ENCODE measurements around the gene GHITM. TPM values are rescaled to one million over a fixed set of nuclear protein-coding genes. Genes with fewer than 3 reads are reported as not detected.

Gene GHITM
- total RNA-seq, 4 donors from 2014 or later: 145 to 161 (median 154) TPM

DNA sequence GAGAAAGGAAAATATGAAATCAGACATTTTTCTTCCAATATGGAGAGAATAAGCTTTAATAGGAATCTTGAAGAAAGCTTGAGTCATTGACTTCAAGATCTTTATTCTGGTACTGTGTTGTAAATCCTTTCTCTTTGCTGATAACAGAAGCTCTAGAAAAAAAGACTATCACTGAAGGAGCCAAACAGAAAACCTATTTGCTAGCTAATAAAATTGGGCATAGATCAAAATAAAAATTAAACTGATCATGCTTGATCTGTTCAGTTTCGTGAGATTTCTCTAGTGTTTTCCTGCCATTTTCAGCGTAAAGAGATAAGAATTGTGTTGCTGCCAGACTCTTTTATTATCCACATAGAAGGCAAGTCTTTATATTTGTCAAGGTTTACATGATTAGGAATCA, 1.5 kb upstream of the GHITM start:
- intact Hi-C loops (cut with DNase I): no loop called here

DNA sequence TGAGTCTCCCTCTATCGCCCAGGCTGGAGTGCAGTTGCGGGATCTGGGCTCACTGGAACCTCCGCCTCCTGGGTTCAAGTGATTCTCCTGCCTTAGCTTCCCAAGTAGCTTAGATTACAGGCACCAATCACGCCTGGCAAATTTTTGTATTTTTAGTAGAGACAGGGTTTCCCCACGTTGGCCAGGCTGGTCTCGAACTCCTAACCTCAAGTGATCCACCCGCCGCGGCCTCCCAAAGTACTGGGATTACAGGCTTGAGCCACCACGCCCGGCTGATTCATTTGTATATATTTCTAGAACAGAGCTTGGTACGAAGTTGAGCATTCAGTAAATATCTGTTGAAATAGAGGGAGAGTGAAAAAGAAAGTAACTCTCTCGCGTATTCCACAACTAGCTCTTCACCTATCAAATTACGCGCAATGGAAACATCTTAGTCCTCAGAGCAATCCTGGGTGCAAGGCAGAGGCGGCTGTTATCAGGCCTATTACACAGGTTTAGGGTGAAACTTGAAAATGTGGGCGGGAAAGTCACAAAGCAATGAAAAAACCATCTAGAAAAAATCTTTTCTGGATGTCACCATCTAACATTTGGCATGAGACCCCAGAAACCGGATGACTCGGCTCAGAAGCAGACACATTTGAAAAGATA, 707 bp upstream of the GHITM start:
- intact Hi-C loops (cut with DNase I): no loop called here
- no peaks in the 10 kb centered on the region for H3K9me3 ChIP-seq
- peak overlapping the region; percentile 66 to 97 (median 94) for H3K27ac ChIP-seq (replicated peaks in 1 of 4)
- no peaks in the 10 kb centered on the region for H3K27me3 ChIP-seq
- H3K36me3 ChIP-seq: peaks cover 9 to 25% (median 17%) of the 10 kb centered on the region in 4 donors
- 73% methylated on average over 20 of the region's 20 CpGs for WGBS
- TF ChIP-seq EP300 (IDR thresholded peaks at IDR 0.05): no peak
- TF ChIP-seq POLR2A (IDR thresholded peaks at IDR 0.05; ENCODE audit: low read depth): no peak
- TF ChIP-seq, protein P1, sequence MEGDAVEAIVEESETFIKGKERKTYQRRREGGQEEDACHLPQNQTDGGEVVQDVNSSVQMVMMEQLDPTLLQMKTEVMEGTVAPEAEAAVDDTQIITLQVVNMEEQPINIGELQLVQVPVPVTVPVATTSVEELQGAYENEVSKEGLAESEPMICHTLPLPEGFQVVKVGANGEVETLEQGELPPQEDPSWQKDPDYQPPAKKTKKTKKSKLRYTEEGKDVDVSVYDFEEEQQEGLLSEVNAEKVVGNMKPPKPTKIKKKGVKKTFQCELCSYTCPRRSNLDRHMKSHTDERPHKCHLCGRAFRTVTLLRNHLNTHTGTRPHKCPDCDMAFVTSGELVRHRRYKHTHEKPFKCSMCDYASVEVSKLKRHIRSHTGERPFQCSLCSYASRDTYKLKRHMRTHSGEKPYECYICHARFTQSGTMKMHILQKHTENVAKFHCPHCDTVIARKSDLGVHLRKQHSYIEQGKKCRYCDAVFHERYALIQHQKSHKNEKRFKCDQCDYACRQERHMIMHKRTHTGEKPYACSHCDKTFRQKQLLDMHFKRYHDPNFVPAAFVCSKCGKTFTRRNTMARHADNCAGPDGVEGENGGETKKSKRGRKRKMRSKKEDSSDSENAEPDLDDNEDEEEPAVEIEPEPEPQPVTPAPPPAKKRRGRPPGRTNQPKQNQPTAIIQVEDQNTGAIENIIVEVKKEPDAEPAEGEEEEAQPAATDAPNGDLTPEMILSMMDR (IDR thresholded peaks at IDR 0.05): no peak
- no peak for TF ChIP-seq POLR2AphosphoS5 (IDR thresholded peaks at IDR 0.05)
- peak overlapping the region; percentile 81 to 100 (median 88) for H3K4me3 ChIP-seq
- DNase-seq (ENCODE audit: extremely low spot score): no peak
- H3K4me1 ChIP-seq: peaks cover 23 to 32% (median 23%) of the 10 kb centered on the region in 4 donors

More for the DNA sequence above, 1.5 kb upstream of the GHITM start:
- peaks cover 2 to 17% (median 9%) of the 10 kb centered on the region in 4 donors for H3K36me3 ChIP-seq
- TF ChIP-seq POLR2A (IDR thresholded peaks at IDR 0.05; ENCODE audit: low read depth) (no peak), EP300 (IDR thresholded peaks at IDR 0.05) (no peak), POLR2AphosphoS5 (IDR thresholded peaks at IDR 0.05) (no peak)
- TF ChIP-seq, protein P1 (IDR thresholded peaks at IDR 0.05): no peak
- no peaks in the 10 kb centered on the region for H3K27me3 ChIP-seq
- H3K9me3 ChIP-seq: no peaks in the 10 kb centered on the region
- H3K4me1 ChIP-seq: peaks cover 23 to 32% (median 23%) of the 10 kb centered on the region in 4 donors
- no peak for DNase-seq (ENCODE audit: extremely low spot score)
- H3K4me3 ChIP-seq: no peak overlapping the region
- H3K27ac ChIP-seq (replicated peaks in 1 of 4): no peak overlapping the region
- WGBS: 87% methylated on average over 2 of the region's 2 CpGs

DNA sequence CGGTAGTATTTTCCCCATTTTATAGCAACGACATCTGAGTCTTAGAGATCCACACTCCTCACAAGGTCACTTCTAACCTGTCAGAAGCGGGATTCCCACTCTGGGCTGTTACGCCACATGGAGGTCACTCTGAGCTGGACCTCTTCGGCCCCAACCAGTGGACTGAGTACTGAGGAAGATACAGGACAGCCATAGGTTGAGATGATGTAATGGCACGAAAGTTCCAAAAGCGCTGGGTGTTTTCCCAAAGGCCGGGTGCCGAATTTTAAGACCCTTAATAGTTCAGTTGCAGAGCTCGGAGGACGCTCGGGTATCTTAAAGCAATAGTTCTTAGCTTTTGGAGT, 699 bp downstream of the GHITM start:
- peak overlapping the region; percentile 94 to 97 (median 96) for H3K27ac ChIP-seq (replicated peaks in 1 of 4)
- intact Hi-C loops (cut with DNase I): no loop called here

DNA sequence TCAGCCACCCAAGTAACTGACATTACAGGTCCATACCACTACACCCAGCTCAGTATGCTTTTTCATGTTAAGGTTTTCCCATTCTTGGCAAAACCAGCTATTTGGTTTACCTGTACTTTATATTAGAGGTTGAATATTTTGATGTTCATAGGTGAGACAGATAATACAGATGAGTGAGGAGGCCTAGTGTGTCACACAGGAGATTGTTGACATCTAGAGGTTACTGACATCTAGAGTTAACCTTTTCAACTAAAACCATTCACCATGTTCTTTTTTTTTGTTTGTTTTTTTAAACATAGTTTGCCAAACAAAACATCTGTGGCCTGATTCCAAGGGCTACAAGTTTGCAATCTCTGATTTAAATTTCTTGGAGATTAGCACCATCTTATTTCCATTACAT, 8.0 kb downstream of the GHITM start:
- Histone ChIP-seq H3K9me3 (no peaks in the 10 kb centered on the region), H3K27ac (replicated peaks in 1 of 4) (no peak overlapping the region), H3K4me1 (peaks cover 0 to 2% (median under 1%) of the 10 kb centered on the region in 4 donors), H3K4me3 (no peak overlapping the region), H3K27me3 (no peaks in the 10 kb centered on the region), H3K36me3 (peaks cover 87 to 100% (median 91%) of the 10 kb centered on the region in 4 donors)
- intact Hi-C loops (cut with DNase I): no loop called here
- no peak for TF ChIP-seq EP300 (IDR thresholded peaks at IDR 0.05)
- TF ChIP-seq POLR2AphosphoS5 (IDR thresholded peaks at IDR 0.05): no peak
- TF ChIP-seq POLR2A (IDR thresholded peaks at IDR 0.05; ENCODE audit: low read depth): no peak
- TF ChIP-seq, protein P1 (IDR thresholded peaks at IDR 0.05): no peak
- DNase-seq (ENCODE audit: extremely low spot score): no peak

More for the DNA sequence above, 699 bp downstream of the GHITM start:
- H3K9me3 ChIP-seq: no peaks in the 10 kb centered on the region
- TF ChIP-seq, protein P1 (IDR thresholded peaks at IDR 0.05): no peak
- TF ChIP-seq EP300 (IDR thresholded peaks at IDR 0.05) (no peak), POLR2AphosphoS5 (IDR thresholded peaks at IDR 0.05) (no peak), POLR2A (IDR thresholded peaks at IDR 0.05; ENCODE audit: low read depth) (no peak)
- H3K4me3 ChIP-seq: peak overlapping the region; percentile 81 to 100 (median 88)
- no peaks in the 10 kb centered on the region for H3K27me3 ChIP-seq
- peaks cover 23 to 39% (median 31%) of the 10 kb centered on the region in 4 donors for H3K36me3 ChIP-seq
- DNase-seq (ENCODE audit: extremely low spot score): no peak
- 7% methylated on average over 10 of the region's 12 CpGs for WGBS
- peaks cover 23 to 32% (median 23%) of the 10 kb centered on the region in 4 donors for H3K4me1 ChIP-seq

Measured in esophagus muscularis mucosa (tissue), 4 donors.